Cardiac atrium fibroblast (primary cell): Measurements from ENCODE around the gene CNN1. TPM values are rescaled to one million over a fixed set of nuclear protein-coding genes. Genes with fewer than 3 reads are reported as not detected.

Experiments used
- total RNA-seq: library from RNA; depleted of rRNA; stranded (reverse); fragments of >200 nt; gene quantifications from 2 replicates; pipeline ENCODE4 v1.2.3, GENCODE V29; 2015

Gene CNN1
- 3.2 and 3.6 TPM in 2 replicates for total RNA-seq

GRCh38 chr19:11538232-11539036, at the start of gene CNN1:
TSS of gene CNN1 (plus strand) at chr19:11538851. CDS start at chr19:11538928, 77 bp downstream.

GRCh38 chr19:11505504-11506100, 33.0 kb upstream of the CNN1 start, which contains the start of gene ZNF653:
TSS of gene ZNF653 (minus strand) at chr19:11505839. CDS start at chr19:11505786, 53 bp downstream.

GRCh38 chr19:11528551-11529341, 9.9 kb upstream of the CNN1 start, which contains the start of gene ECSIT:
TSS of gene ECSIT (minus strand) at chr19:11529134. CDS start at chr19:11519170, 9,964 bp downstream.

GRCh38 chr19:11558881-11559828, 20.5 kb downstream of the CNN1 start, which contains the start of gene ELOF1:
TSS of gene ELOF1 (minus strand) at chr19:11559230. CDS start at chr19:11554347, 4,883 bp downstream.

GRCh38 chr19:11577451-11578257, 39.0 kb downstream of the CNN1 start, which contains the start of gene ACP5:
TSS of gene ACP5 (minus strand) at chr19:11577645. CDS start at chr19:11577317, 328 bp downstream.

GRCh38 chr19:11597202-11598102, 58.8 kb downstream of the CNN1 start, which contains the start of gene ZNF627:
TSS of gene ZNF627 (plus strand) at chr19:11597483. CDS start at chr19:11597628, 145 bp downstream.

Other genes with a start within 250 kb of the CNN1 start
- gene TSPAN16, start 242.7 kb upstream of the CNN1 start, total RNA-seq: not detected in 2 replicates
- 16.4 and 25.6 TPM in 2 replicates for gene RAB3D, start 199.2 kb upstream of the CNN1 start, total RNA-seq
- 105 and 189 TPM in 2 replicates for gene TMEM205, start 192.6 kb upstream of the CNN1 start, total RNA-seq
- 7.6 and 8.1 TPM in 2 replicates for gene CCDC159, start 192.3 kb upstream of the CNN1 start, total RNA-seq
- gene PLPPR2, start 183.4 kb upstream of the CNN1 start, total RNA-seq: 54.5 and 59.3 TPM in 2 replicates
- 0.18 and 1.3 TPM in 2 replicates for gene SWSAP1, start 164.2 kb upstream of the CNN1 start, total RNA-seq
- gene EPOR, start 154.5 kb upstream of the CNN1 start, total RNA-seq: 11.4 and 11.5 TPM in 2 replicates
- gene RGL3, start 119.5 kb upstream of the CNN1 start, total RNA-seq: 6.0 and 7.2 TPM in 2 replicates
- 0.65 TPM in 1 of 2 replicates, not detected in the other for gene ODAD3, start 103.7 kb upstream of the CNN1 start, total RNA-seq
- 247 and 249 TPM in 2 replicates for gene PRKCSH, start 103.2 kb upstream of the CNN1 start, total RNA-seq
- not detected in 2 replicates for gene ELAVL3, start 57.8 kb upstream of the CNN1 start, total RNA-seq
- gene ZNF653, start 33.0 kb upstream of the CNN1 start, total RNA-seq: 3.1 and 14.4 TPM in 2 replicates
- gene ECSIT, start 9.7 kb upstream of the CNN1 start, total RNA-seq: 27.4 and 33.5 TPM in 2 replicates
- 34.5 and 34.7 TPM in 2 replicates for gene ELOF1, start 20.4 kb downstream of the CNN1 start, total RNA-seq
- gene ACP5, start 38.8 kb downstream of the CNN1 start, total RNA-seq: 1.3 TPM in 1 of 2 replicates, not detected in the other
- gene ZNF627, start 58.6 kb downstream of the CNN1 start, total RNA-seq: 8.7 and 10.7 TPM in 2 replicates
- gene ZNF823, start 200.1 kb downstream of the CNN1 start, total RNA-seq: 2.7 and 5.2 TPM in 2 replicates
- 2.3 and 2.9 TPM in 2 replicates for gene ZNF441, start 228.1 kb downstream of the CNN1 start, total RNA-seq